Sigmoid colon (tissue), 7 donors: Measurements from ENCODE around the gene TLR6. TPM values are rescaled to one million over a fixed set of nuclear protein-coding genes. Genes with fewer than 3 reads are reported as not detected.

Experiments used
- DNase-seq: peaks from one replicate; pipeline ENCODE4 v3.0.0-alpha.2; 2019
- H3K27ac ChIP-seq, 4 donors: fragments of 200-600 bp; sonication (generic); one replicate each; pipeline ENCODE4 v1.5.1; 2016 to 2019; ENCODE audit warnings: mild to moderate bottlenecking in 1 of 4
- H3K27me3 ChIP-seq, 3 donors: fragments of 200-600 bp; sonication (generic); one replicate each; pipeline ENCODE4 v1.5.1; 2019; ENCODE audit warnings: mild to moderate bottlenecking in 1 of 3
- H3K36me3 ChIP-seq, 4 donors: fragments of 200-600 bp; sonication (generic); one replicate each; pipeline ENCODE4 v1.5.1; 2016 to 2019
- H3K4me1 ChIP-seq, 4 donors: fragments of 200-600 bp; sonication (generic); one replicate each; pipeline ENCODE4 v1.5.1; 2017 to 2019
- H3K4me3 ChIP-seq, 4 donors: fragments of 200-600 bp; sonication (generic); one replicate each; pipeline ENCODE4 v1.5.1; 2017 to 2019; ENCODE audit warnings: mild to moderate bottlenecking in 2 of 4, moderate library complexity in 1 of 4
- H3K9me3 ChIP-seq, 4 donors: fragments of 200-600 bp in 3 of 4; sonication (generic) in 3 of 4; one replicate each; pipeline versions ENCODE4 v1.5.1 to v1.6.1; 2013 to 2019
- EP300 ChIP-seq, 4 donors: sonication (generic); formaldehyde crosslinking; IDR thresholded peaks; one replicate each; pipeline ENCODE4 v1.6.1; 2017; ENCODE audit warnings: antibody characterized with exemption in 4 of 4
- POLR2A ChIP-seq, 2 donors: fragments of 450-650 bp; IDR thresholded peaks; one replicate each; pipeline ENCODE4 v1.6.1; 2016; ENCODE audit warnings: antibody characterized with exemption in 2 of 2, mild to moderate bottlenecking in 2 of 2, moderate library complexity in 2 of 2
- POLR2AphosphoS5 ChIP-seq, 4 donors: sonication (generic); formaldehyde crosslinking; IDR thresholded peaks; one replicate each; pipeline ENCODE4 v1.6.1; 2017; ENCODE audit warnings: antibody characterized with exemption in 4 of 4
- WGBS, 2 donors: extraction: QIAGEN DNeasy Blood & Tissue Kit; methylation state at CpG; one replicate each; pipeline ENCODE4 v1.1.7; 2013; 5-methylcytosine and 5-hydroxymethylcytosine counted together
- intact Hi-C: fragments of 100-400 bp; cut with DNase I; formaldehyde crosslinking; loops from one replicate; pipeline ENCODE4 v1.15.1; 2023
- polyA plus RNA-seq, 3 donors: library from polyadenylated mRNA; stranded (reverse); fragments of 200-250 nt; gene quantifications; one replicate each; pipeline ENCODE4 v1.2.3, GENCODE V29; 2013
- total RNA-seq, 4 donors: library from RNA; depleted of rRNA; stranded (reverse); fragments of >200 nt; gene quantifications; one replicate each; pipeline ENCODE4 v1.1.0, GENCODE V29; 2016
- TF ChIP-seq, protein P1 (sequence below), 4 experiments: fragments of 450-650 bp in 3 of 4; fragments of 200-600 bp in 1 of 4; IDR thresholded peaks; one replicate each; pipeline ENCODE4 v1.5.1; 2016 to 2019; ENCODE audit warnings: antibody characterized with exemption in 4 of 4, mild to moderate bottlenecking in 3 of 4, moderate library complexity in 2 of 4
- donor health status: healthy with polysubstance abuse.
- donor health status: Bipolar disorder and iron deficiency.
- donor health status: healthy.

Gene TLR6
- total and polyA plus RNA-seq, 7 donors, result 0.60 to 4.1 (median 2.5) TPM

GRCh38 chr4:38795087-38795486 is 61.5 kb downstream of the TLR6 start:
- no peak for DNase-seq
- Histone ChIP-seq H3K36me3 (peaks cover 0 to 16% (median 3%) of the 10 kb centered on the region in 4 donors), H3K4me1 (no peaks in the 10 kb centered on the region), H3K4me3 (no peak overlapping the region), H3K27ac (no peak overlapping the region), H3K27me3 (no peaks in the 10 kb centered on the region), H3K9me3 (no peaks in the 10 kb centered on the region)
- intact Hi-C loops, result no loop called here
- WGBS, 2 donors, result 93 to 95% methylated on average over 3 of the region's 3 CpGs
- TF ChIP-seq, protein P1, sequence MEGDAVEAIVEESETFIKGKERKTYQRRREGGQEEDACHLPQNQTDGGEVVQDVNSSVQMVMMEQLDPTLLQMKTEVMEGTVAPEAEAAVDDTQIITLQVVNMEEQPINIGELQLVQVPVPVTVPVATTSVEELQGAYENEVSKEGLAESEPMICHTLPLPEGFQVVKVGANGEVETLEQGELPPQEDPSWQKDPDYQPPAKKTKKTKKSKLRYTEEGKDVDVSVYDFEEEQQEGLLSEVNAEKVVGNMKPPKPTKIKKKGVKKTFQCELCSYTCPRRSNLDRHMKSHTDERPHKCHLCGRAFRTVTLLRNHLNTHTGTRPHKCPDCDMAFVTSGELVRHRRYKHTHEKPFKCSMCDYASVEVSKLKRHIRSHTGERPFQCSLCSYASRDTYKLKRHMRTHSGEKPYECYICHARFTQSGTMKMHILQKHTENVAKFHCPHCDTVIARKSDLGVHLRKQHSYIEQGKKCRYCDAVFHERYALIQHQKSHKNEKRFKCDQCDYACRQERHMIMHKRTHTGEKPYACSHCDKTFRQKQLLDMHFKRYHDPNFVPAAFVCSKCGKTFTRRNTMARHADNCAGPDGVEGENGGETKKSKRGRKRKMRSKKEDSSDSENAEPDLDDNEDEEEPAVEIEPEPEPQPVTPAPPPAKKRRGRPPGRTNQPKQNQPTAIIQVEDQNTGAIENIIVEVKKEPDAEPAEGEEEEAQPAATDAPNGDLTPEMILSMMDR (IDR thresholded peaks at IDR 0.05), result no peak
- no peak for TF ChIP-seq EP300 (IDR thresholded peaks at IDR 0.05)
- TF ChIP-seq POLR2A (IDR thresholded peaks at IDR 0.05), result no peak
- TF ChIP-seq POLR2AphosphoS5 (IDR thresholded peaks at IDR 0.05), result no peak

GRCh38 chr4:38794051-38794450 is 62.6 kb downstream of the TLR6 start:
- H3K4me3 ChIP-seq, result no peak overlapping the region
- DNase-seq, result no peak
- no peaks in the 10 kb centered on the region for H3K27me3 ChIP-seq
- no peaks in the 10 kb centered on the region for H3K9me3 ChIP-seq
- H3K36me3 ChIP-seq, result peaks cover 0 to 16% (median 0%) of the 10 kb centered on the region in 4 donors
- no peaks in the 10 kb centered on the region for H3K4me1 ChIP-seq
- WGBS, 2 donors, result 90% methylated on average over 2 of the region's 2 CpGs
- intact Hi-C loops, result no loop called here
- TF ChIP-seq, protein P1 (IDR thresholded peaks at IDR 0.05), result no peak
- TF ChIP-seq EP300 (IDR thresholded peaks at IDR 0.05) (no peak), POLR2A (IDR thresholded peaks at IDR 0.05) (no peak), POLR2AphosphoS5 (IDR thresholded peaks at IDR 0.05) (no peak)
- no peak overlapping the region for H3K27ac ChIP-seq

- no peak overlapping the region for H3K27ac ChIP-seq
- TF ChIP-seq, protein P1 (IDR thresholded peaks at IDR 0.05), result no peak
- TF ChIP-seq POLR2AphosphoS5 (IDR thresholded peaks at IDR 0.05), result no peak
- no peak for TF ChIP-seq POLR2A (IDR thresholded peaks at IDR 0.05)
- TF ChIP-seq EP300 (IDR thresholded peaks at IDR 0.05), result no peak
Observed at GRCh38 chr4:38791010-38791409, 65.6 kb downstream of the TLR6 start.

GRCh38 chr4:38788317-38788716 is 68.3 kb downstream of the TLR6 start:
- intact Hi-C loops, result no loop called here
- TF ChIP-seq EP300 (IDR thresholded peaks at IDR 0.05) (no peak), POLR2AphosphoS5 (IDR thresholded peaks at IDR 0.05) (no peak), POLR2A (IDR thresholded peaks at IDR 0.05) (no peak)
- TF ChIP-seq, protein P1 (IDR thresholded peaks at IDR 0.05), result no peak
- WGBS, 2 donors, result 72 to 82% methylated on average over 1 of the region's 1 CpG
- Histone ChIP-seq H3K27me3 (no peaks in the 10 kb centered on the region), H3K36me3 (no peaks in the 10 kb centered on the region), H3K27ac (no peak overlapping the region), H3K9me3 (no peaks in the 10 kb centered on the region), H3K4me1 (no peaks in the 10 kb centered on the region), H3K4me3 (no peak overlapping the region)
- DNase-seq, result no peak

More at GRCh38 chr4:38791010-38791409, 65.6 kb downstream of the TLR6 start:
- Histone ChIP-seq H3K9me3 (no peaks in the 10 kb centered on the region), H3K4me3 (no peak overlapping the region), H3K27me3 (no peaks in the 10 kb centered on the region), H3K36me3 (peaks cover 0 to 4% (median 0%) of the 10 kb centered on the region in 4 donors), H3K4me1 (no peaks in the 10 kb centered on the region)
- intact Hi-C loops, result no loop called here
- DNase-seq, result no peak
- WGBS, 2 donors, result 58 to 64% methylated on average over 2 of the region's 2 CpGs

DNA sequence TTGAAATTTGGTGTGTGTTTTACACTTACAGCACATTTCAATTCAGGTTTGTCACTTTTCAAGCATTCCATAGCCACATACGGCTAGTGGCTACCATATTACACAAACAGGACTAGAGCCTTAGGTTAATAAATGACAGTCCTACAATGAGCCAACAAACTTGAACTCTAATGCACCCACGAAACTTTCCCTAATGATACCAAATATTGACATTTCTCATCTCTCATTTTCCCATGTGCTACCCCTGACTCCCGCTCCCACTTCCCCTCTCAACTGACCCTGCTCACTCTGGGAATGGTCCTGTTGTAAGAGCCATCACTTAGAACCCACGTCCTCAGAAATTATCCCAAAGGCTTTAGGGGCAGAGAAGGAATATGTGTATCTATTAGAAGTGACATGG is 68.9 kb downstream of the TLR6 start:
- Histone ChIP-seq H3K27ac (no peak overlapping the region), H3K27me3 (no peaks in the 10 kb centered on the region)

More for the DNA sequence above, 68.9 kb downstream of the TLR6 start:
- no peak overlapping the region for H3K4me3 ChIP-seq
- no peaks in the 10 kb centered on the region for H3K36me3 ChIP-seq
- TF ChIP-seq POLR2AphosphoS5 (IDR thresholded peaks at IDR 0.05), result no peak
- no peak for TF ChIP-seq POLR2A (IDR thresholded peaks at IDR 0.05)
- no peak for TF ChIP-seq EP300 (IDR thresholded peaks at IDR 0.05)
- TF ChIP-seq, protein P1 (IDR thresholded peaks at IDR 0.05), result no peak
- intact Hi-C loops, result no loop called here
- WGBS, 2 donors, result 66 to 80% methylated on average over 4 of the region's 4 CpGs
- H3K9me3 ChIP-seq, result no peaks in the 10 kb centered on the region
- no peak for DNase-seq
- H3K4me1 ChIP-seq, result no peaks in the 10 kb centered on the region
